PC-3 (cell line): ENCODE results near the gene VPS26C. TPM values are rescaled to one million over a fixed set of nuclear protein-coding genes. Genes with fewer than 3 reads are reported as not detected.
A peak's percentile ranks its signal among the peaks of the same experiment; 100 is the strongest.

Source experiments
- ATAC-seq: fragments of 200-7000 bp; cut with Tn5 transposase; 2 replicates; pipeline ENCODE4 v1.9.1; 2020; ENCODE audit warnings: mild to moderate bottlenecking, moderate library complexity
- BruUV-seq: library from RNA; stranded (reverse); fragments of 400-500 nt; replicated peaks from 2 replicates; lab custom pipeline; 2021; lab: Mats Ljungman, UMichigan
- CTCF ChIA-PET: fragments of 300-600 bp; sonication (Branson Sonifier 250); formaldehyde crosslinking; loops from one replicate; lab custom pipeline; 2022; ENCODE audit warnings: antibody characterized with exemption; lab: Charles Lee
- POLR2A ChIA-PET: fragments of 300-600 bp; sonication (Branson Sonifier 250); formaldehyde crosslinking; loops from one replicate; lab custom pipeline; 2022; ENCODE audit warnings: antibody characterized with exemption; ENCODE audit not compliant: unreplicated experiment; lab: Charles Lee
- DNase-seq: peaks from one replicate; pipeline ENCODE4 v3.0.0-alpha.2; 2015
- H2AFZ ChIP-seq: fragments of 300-600 bp; sonication (generic); 2 replicates; pipeline ENCODE4 v1.6.0; 2016; ENCODE audit warnings: antibody characterized with exemption, low read length
- H3F3A ChIP-seq: fragments of 300-600 bp; sonication (generic); one replicate; pipeline ENCODE4 v1.6.0; 2017; ENCODE audit warnings: antibody characterized with exemption, low read length, control low read depth, mild to moderate bottlenecking; ENCODE audit not compliant: unreplicated experiment
- H3K27ac ChIP-seq: fragments of 300-600 bp; sonication (generic); 2 replicates; pipeline ENCODE4 v1.5.1; 2016; ENCODE audit warnings: mild to moderate bottlenecking, low read length
- H3K27me3 ChIP-seq: fragments of 300-600 bp; sonication (generic); 2 replicates; pipeline ENCODE4 v1.6.1; 2016; ENCODE audit warnings: low read length, mixed read lengths
- H3K36me3 ChIP-seq: fragments of 300-600 bp; sonication (generic); 2 replicates; pipeline ENCODE4 v1.6.1; 2016; ENCODE audit warnings: low read depth, mixed run types, low read length, mixed read lengths
- H3K4me1 ChIP-seq: fragments of 300-600 bp; sonication (generic); 2 replicates; pipeline ENCODE4 v1.5.1; 2016; ENCODE audit warnings: low read length; ENCODE audit not compliant: insufficient read depth
- H3K4me2 ChIP-seq: fragments of 300-600 bp; sonication (generic); 2 replicates; pipeline ENCODE4 v1.6.0; 2016; ENCODE audit warnings: low read length
- H3K4me3 ChIP-seq: fragments of 300-600 bp; sonication (generic); 2 replicates; pipeline ENCODE4 v1.5.1; 2016; ENCODE audit warnings: mild to moderate bottlenecking, low read length, mixed read lengths
- H3K79me2 ChIP-seq: fragments of 300-600 bp; sonication (generic); 2 replicates; pipeline ENCODE4 v1.6.1; 2017; ENCODE audit warnings: low read length, mixed read lengths
- H3K9ac ChIP-seq: fragments of 300-600 bp; sonication (generic); 2 replicates; pipeline ENCODE4 v1.6.0; 2016; ENCODE audit warnings: mild to moderate bottlenecking, low read length
- H3K9me2 ChIP-seq: fragments of 300-600 bp; sonication (generic); replicated peaks from 2 replicates; pipeline ENCODE4 v1.6.1; 2016; ENCODE audit warnings: mixed run types, low read length, mixed read lengths
- H3K9me3 ChIP-seq: fragments of 300-600 bp; sonication (generic); 2 replicates; pipeline ENCODE4 v1.6.1; 2016; ENCODE audit warnings: low read length, mixed read lengths
- H4K20me1 ChIP-seq: fragments of 300-600 bp; sonication (generic); 2 replicates; pipeline ENCODE4 v1.6.1; 2016; ENCODE audit warnings: low read length, mixed read lengths
- CTCF ChIP-seq: fragments of 300-600 bp; sonication (generic); conservative IDR thresholded peaks from 2 replicates; pipeline ENCODE4 v1.5.1; 2017; ENCODE audit warnings: antibody characterized with exemption, low read depth, mild to moderate bottlenecking, low read length
- EZH2 ChIP-seq: fragments of 300-600 bp; sonication (generic); IDR thresholded peaks from one replicate; pipeline ENCODE4 v1.6.1; 2017; ENCODE audit warnings: antibody characterized with exemption, mild to moderate bottlenecking, low read length; ENCODE audit not compliant: unreplicated experiment
- EZH2phosphoT487 ChIP-seq: fragments of 300-600 bp; sonication (generic); IDR thresholded peaks from 2 replicates; pipeline ENCODE4 v1.6.1; 2018; ENCODE audit warnings: mild to moderate bottlenecking, antibody characterized with exemption, low read length, borderline replicate concordance
- intact Hi-C: fragments of 100-400 bp; cut with micrococcal nuclease; formaldehyde crosslinking; loops from 2 replicates; pipeline ENCODE4 v1.9.0; 2023
- total RNA-seq: library from RNA; depleted of rRNA; stranded (reverse); fragments of >200 nt; gene quantifications from 2 replicates; pipeline ENCODE4 v1.2.3, GENCODE V29; 2014

Gene VPS26C
- total RNA-seq, 1 experiment from 2014 or later, result 63.3 TPM

DNA sequence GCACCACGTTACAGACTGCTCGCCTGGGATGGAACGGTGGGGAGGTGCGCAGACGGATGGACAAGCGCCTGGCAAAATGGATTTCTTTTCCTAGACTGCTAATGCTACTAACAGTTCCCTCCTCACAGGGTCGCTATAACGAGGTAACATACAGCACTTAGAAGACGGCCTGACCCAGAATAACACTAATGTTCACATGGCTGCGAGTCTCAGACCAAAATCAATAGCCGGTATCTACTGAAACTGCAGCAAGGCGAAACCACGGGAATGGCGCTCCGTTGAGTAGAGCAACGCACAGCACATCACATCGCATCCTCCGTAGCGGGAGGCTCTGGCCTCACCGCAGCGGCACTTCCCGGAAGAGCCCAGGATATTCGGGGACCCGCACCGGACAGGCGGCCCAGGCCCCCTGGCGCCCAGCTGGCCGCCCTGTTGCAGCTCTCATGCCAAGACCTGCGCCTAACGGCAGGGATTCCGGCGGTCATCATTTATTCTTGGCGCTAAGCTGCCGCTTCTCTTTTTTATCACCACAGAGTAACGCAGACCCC lies 46.6 kb downstream of the VPS26C start:
- ChIA-PET CTCF (no interaction called here), POLR2A (no interaction called here)
- TF ChIP-seq EZH2 (no peak), CTCF (no peak), EZH2phosphoT487 (no peak)
- H3F3A ChIP-seq, result no peaks in the 10 kb centered on the region
- no peaks in the 10 kb centered on the region for H4K20me1 ChIP-seq
- no peak for DNase-seq
- peak overlapping the region; percentile 73 for H3K4me3 ChIP-seq
- H3K36me3 ChIP-seq, result peaks cover 18% of the 10 kb centered on the region
- H3K9ac ChIP-seq, result peak overlapping the region; percentile 75
- peak; percentile 59 for ATAC-seq
- no peaks in the 10 kb centered on the region for H3K27me3 ChIP-seq
- BruUV-seq, result TSS peak; percentile 21
- H3K4me2 ChIP-seq, result peak overlapping the region; percentile 84
- peak overlapping the region; percentile 33; the same call in 1 of the 2 replicates for H3K27ac ChIP-seq
- intact Hi-C loops, result no loop called here
- H3K9me3 ChIP-seq, result no peaks in the 10 kb centered on the region
- 0 out of 2 replicates have a peak, but pooled peaks cover 5% of the 10 kb centered on the region for H3K79me2 ChIP-seq
- peaks cover 8% of the 10 kb centered on the region; the same call in 1 of the 2 replicates for H3K4me1 ChIP-seq
- H3K9me2 ChIP-seq, result no peaks in the 10 kb centered on the region
- H2AFZ ChIP-seq, result peak overlapping the region; percentile 67

DNA sequence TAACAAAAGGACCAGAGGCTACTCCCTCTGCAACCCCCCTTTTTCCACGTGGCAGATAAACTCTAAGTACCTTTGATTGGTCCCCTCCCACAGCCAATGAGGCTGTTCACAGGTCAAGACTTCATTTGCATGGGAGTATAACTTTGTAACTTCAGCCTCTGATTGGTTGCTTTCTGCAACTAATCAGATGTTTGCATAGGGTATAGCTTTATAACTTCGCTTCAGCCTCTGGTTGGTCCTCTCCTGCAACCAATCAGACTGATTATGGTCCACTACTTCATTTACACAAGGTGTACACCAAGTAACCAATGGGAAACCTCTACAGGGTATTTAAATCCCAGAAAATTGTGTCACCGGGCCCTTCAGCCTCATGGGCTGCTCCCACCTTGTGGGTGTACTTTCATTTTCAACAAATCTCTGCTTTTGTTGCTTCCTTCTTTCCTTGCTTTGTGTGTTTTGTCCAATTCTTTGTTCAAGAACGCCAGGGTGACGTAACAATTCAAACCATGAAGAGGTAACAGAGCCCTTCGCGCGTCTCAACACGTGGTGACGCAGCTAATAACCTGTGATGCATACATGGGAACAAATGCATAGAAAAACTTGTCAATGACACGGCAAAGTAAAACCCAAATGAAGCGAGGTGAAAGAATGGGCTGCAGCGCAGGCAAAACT lies 47.2 kb downstream of the VPS26C start:
- Histone ChIP-seq H3K79me2 (0 out of 2 replicates have a peak, but pooled peaks cover 5% of the 10 kb centered on the region), H3K4me3 (peak overlapping the region; percentile 73), H3F3A (no peaks in the 10 kb centered on the region), H3K9ac (no peak overlapping the region), H3K27me3 (no peaks in the 10 kb centered on the region), H2AFZ (no peak overlapping the region), H3K36me3 (peaks cover 13% of the 10 kb centered on the region), H3K9me3 (no peaks in the 10 kb centered on the region), H3K4me1 (peaks cover 8% of the 10 kb centered on the region; the same call in 1 of the 2 replicates), H3K9me2 (no peaks in the 10 kb centered on the region), H4K20me1 (no peaks in the 10 kb centered on the region), H3K4me2 (peak overlapping the region; percentile 84), H3K27ac (no peak overlapping the region)
- intact Hi-C loops, result no loop called here
- DNase-seq (no peak), ATAC-seq (no peak)
- ChIA-PET CTCF (no interaction called here), POLR2A (no interaction called here)
- no TSS peak for BruUV-seq
- TF ChIP-seq CTCF, result no peak
- no peak for TF ChIP-seq EZH2
- TF ChIP-seq EZH2phosphoT487, result no peak

- Histone ChIP-seq H3K36me3 (no peaks in the 10 kb centered on the region), H3K9ac (no peak overlapping the region), H3K9me3 (no peaks in the 10 kb centered on the region), H3K27ac (no peak overlapping the region), H3K4me2 (no peak overlapping the region), H2AFZ (no peak overlapping the region), H3K79me2 (no peaks in the 10 kb centered on the region), H3K4me1 (no peaks in the 10 kb centered on the region), H3F3A (no peaks in the 10 kb centered on the region), H3K4me3 (no peak overlapping the region), H3K27me3 (no peaks in the 10 kb centered on the region), H3K9me2 (no peaks in the 10 kb centered on the region), H4K20me1 (no peaks in the 10 kb centered on the region)
- intact Hi-C loops, result no loop called here
- POLR2A ChIA-PET, result no interaction called here
- ATAC-seq (no peak), DNase-seq (no peak)
- CTCF ChIA-PET, result no interaction called here
- BruUV-seq, result no TSS peak
- TF ChIP-seq CTCF (no peak), EZH2phosphoT487 (no peak), EZH2 (no peak)
Observed at GRCh38 chr21:37214952-37215351, 52.2 kb downstream of the VPS26C start.
